H1 (cell line): Measurements from ENCODE around the gene SIGLECL1. TPM values are rescaled to one million over a fixed set of nuclear protein-coding genes. Genes with fewer than 3 reads are reported as not detected.

Experiments used
- CTCF ChIA-PET: fragments of 300-600 bp; sonication (Branson Sonifier 250); formaldehyde crosslinking; loops from one replicate; lab custom pipeline; 2021; ENCODE audit not compliant: partially characterized antibody; lab: Charles Lee
- POLR2A ChIA-PET: fragments of 300-600 bp; sonication (Branson Sonifier 250); formaldehyde crosslinking; loops from one replicate; lab custom pipeline; 2021; ENCODE audit warnings: inconsistent platforms; ENCODE audit not compliant: partially characterized antibody; lab: Charles Lee
- DNase-seq, 2 experiments: peaks; one replicate each; pipeline versions ENCODE4 v3.0.0 to v3.0.0-alpha.2; 2010 to 2022; ENCODE audit warnings: low spot score in 2 of 2, low read depth in 1 of 2, mixed read lengths in 1 of 2
- FAIRE-seq: peaks from 2 replicates; lab custom pipeline; 2011; peaks lifted over from hg19 to GRCh38; lab: Jason Lieb, UNC
- H2AFZ ChIP-seq: 2 replicates; pipeline ENCODE4 v1.8.1; 2012; ENCODE audit warnings: low read length, inconsistent platforms
- H2AK5ac ChIP-seq: 2 replicates; pipeline ENCODE4 v1.6.1; 2013; ENCODE audit warnings: low read depth, low read length
- H2BK120ac ChIP-seq: replicated peaks from 2 replicates; pipeline ENCODE3; 2013; ENCODE audit warnings: low read depth, low read length, inconsistent platforms
- H2BK12ac ChIP-seq: 2 replicates; pipeline ENCODE4 v1.6.1; 2013; ENCODE audit warnings: low read depth, low read length
- H2BK15ac ChIP-seq: 2 replicates; pipeline ENCODE4 v1.6.1; 2013; ENCODE audit warnings: low read length
- H2BK20ac ChIP-seq: 2 replicates; pipeline ENCODE4 v1.6.1; 2013; ENCODE audit warnings: low read length
- H2BK5ac ChIP-seq: 2 replicates; pipeline ENCODE4 v1.6.1; 2013; ENCODE audit warnings: low read depth, low read length
- H3K14ac ChIP-seq: 2 replicates; pipeline ENCODE4 v1.6.1; 2013; ENCODE audit warnings: inconsistent platforms; ENCODE audit not compliant: insufficient read length
- H3K18ac ChIP-seq: 2 replicates; pipeline ENCODE4 v1.6.1; 2013; ENCODE audit warnings: low read length; ENCODE audit errors: extremely low read depth
- H3K23ac ChIP-seq: 2 replicates; pipeline ENCODE4 v1.6.1; 2013; ENCODE audit warnings: inconsistent platforms; ENCODE audit not compliant: insufficient read length
- H3K23me2 ChIP-seq: 2 replicates; pipeline ENCODE4 v1.6.1; 2013; ENCODE audit warnings: low read depth, low read length
- H3K27ac ChIP-seq: 2 replicates; pipeline ENCODE4 v1.6.1; 2011; ENCODE audit warnings: low read depth, low read length, inconsistent platforms
- H3K27me3 ChIP-seq, 4 experiments: replicated peaks in 1 of 4; 1 replicate in 1 of 4; 2 replicates in 3 of 4; pipeline versions ENCODE4 v1.6.1 to v1.8.1; 2011 to 2013; ENCODE audit warnings: low read length in 3 of 4, mild to moderate bottlenecking in 3 of 4, inconsistent platforms in 2 of 4, mixed read lengths in 2 of 4, moderate library complexity in 1 of 4; ENCODE audit not compliant: control insufficient read depth in 3 of 4, insufficient read depth in 3 of 4; ENCODE audit errors: extremely low read depth in 1 of 4
- H3K36me3 ChIP-seq, 4 experiments: 2 replicates each; pipeline versions ENCODE4 v1.6.1 to v1.8.1; 2011 to 2013; ENCODE audit warnings: mild to moderate bottlenecking in 4 of 4, low read length in 3 of 4, moderate library complexity in 2 of 4, control low read depth in 1 of 4, inconsistent platforms in 1 of 4; ENCODE audit not compliant: insufficient read depth in 4 of 4, control insufficient read depth in 2 of 4
- H3K4ac ChIP-seq: replicated peaks from 2 replicates; pipeline ENCODE3; 2013; ENCODE audit warnings: low read length, low read depth, mixed read lengths, inconsistent platforms; ENCODE audit not compliant: insufficient read length
- H3K4me1 ChIP-seq, 4 experiments: replicated peaks in 1 of 4; 1 replicate in 1 of 4; 2 replicates in 3 of 4; pipeline versions ENCODE4 v1.6.1 to v1.8.1; 2011 to 2013; ENCODE audit warnings: low read length in 3 of 4, inconsistent platforms in 2 of 4, mixed read lengths in 1 of 4; ENCODE audit not compliant: insufficient read depth in 4 of 4, control insufficient read depth in 3 of 4
- H3K4me2 ChIP-seq, 2 experiments: 2 replicates each; pipeline versions ENCODE4 v1.6.1 to v1.8.1; 2011 to 2013; ENCODE audit warnings: low read depth in 2 of 2, low read length in 2 of 2, control low read depth in 1 of 2, inconsistent platforms in 1 of 2, mild to moderate bottlenecking in 1 of 2; ENCODE audit not compliant: insufficient read depth in 1 of 2
- H3K4me3 ChIP-seq, 4 experiments: fragments of 200-600, 300-600 bp in 1 of 4; sonication (generic), shearing (Covaris generic), sonication (Bioruptor Twin) in 1 of 4; 2 replicates each; pipeline versions ENCODE4 v1.5.1 to v1.8.1; 2011 to 2016; ENCODE audit warnings: low read length in 4 of 4, low read depth in 3 of 4, control low read depth in 2 of 4, inconsistent platforms in 2 of 4, mild to moderate bottlenecking in 2 of 4, mixed read lengths in 1 of 4, moderate library complexity in 1 of 4; ENCODE audit not compliant: insufficient read depth in 2 of 4; ENCODE audit errors: extremely low read depth in 1 of 4
- H3K56ac ChIP-seq: replicated peaks from 2 replicates; pipeline ENCODE3; 2013; ENCODE audit warnings: low read depth, mild to moderate bottlenecking, mixed read lengths, low read length, inconsistent platforms; ENCODE audit not compliant: insufficient read length
- H3K79me1 ChIP-seq: 2 replicates; pipeline ENCODE4 v1.6.1; 2013; ENCODE audit warnings: low read depth, low read length, control low read depth
- H3K79me2 ChIP-seq, 2 experiments: 2 replicates each; pipeline versions ENCODE4 v1.6.1 to v1.8.1; 2012 to 2013; ENCODE audit warnings: low read length in 2 of 2, mild to moderate bottlenecking in 2 of 2, inconsistent platforms in 1 of 2; ENCODE audit not compliant: insufficient read depth in 2 of 2, control insufficient read depth in 1 of 2
- H3K9ac ChIP-seq, 4 experiments: replicated peaks in 1 of 4; 1 replicate in 1 of 4; 2 replicates in 3 of 4; pipeline versions ENCODE4 v1.6.1 to v1.8.1; 2011 to 2013; ENCODE audit warnings: low read depth in 3 of 4, low read length in 3 of 4, control low read depth in 2 of 4, mild to moderate bottlenecking in 2 of 4, moderate library complexity in 2 of 4, inconsistent platforms in 1 of 4; ENCODE audit errors: extremely low read depth in 1 of 4
- H3K9me3 ChIP-seq, 2 experiments: 2 replicates each; pipeline versions ENCODE4 v1.6.1 to v1.8.1; 2012 to 2013; ENCODE audit warnings: mild to moderate bottlenecking in 2 of 2, moderate library complexity in 2 of 2, control low read depth in 1 of 2, inconsistent platforms in 1 of 2, low read depth in 1 of 2, low read length in 1 of 2, mixed read lengths in 1 of 2; ENCODE audit not compliant: insufficient read depth in 2 of 2
- H4K20me1 ChIP-seq, 2 experiments: replicated peaks in 1 of 2; 2 replicates each; pipeline versions ENCODE3 to v1.8.1; 2011 to 2013; ENCODE audit warnings: inconsistent platforms in 2 of 2, low read length in 2 of 2, mild to moderate bottlenecking in 1 of 2; ENCODE audit not compliant: insufficient read depth in 2 of 2, control insufficient read depth in 1 of 2
- H4K5ac ChIP-seq: 2 replicates; pipeline ENCODE4 v1.6.1; 2013; ENCODE audit warnings: low read length, low read depth, mixed read lengths, inconsistent platforms; ENCODE audit not compliant: insufficient read length
- H4K8ac ChIP-seq: 2 replicates; pipeline ENCODE4 v1.8.0; 2013; ENCODE audit warnings: mild to moderate bottlenecking, moderate library complexity, low read length, inconsistent platforms; ENCODE audit not compliant: insufficient read depth; ENCODE audit errors: extremely low read depth
- H4K91ac ChIP-seq: replicated peaks from 2 replicates; pipeline ENCODE3; 2013; ENCODE audit warnings: low read length, mixed read lengths, inconsistent platforms; ENCODE audit not compliant: insufficient read length
- ASH2L ChIP-seq: fragments of 200-600, 300-600 bp; sonication (generic); IDR thresholded peaks from one replicate; pipeline ENCODE4 v1.7.1; 2017; ENCODE audit warnings: low read length
- CBX5 ChIP-seq: fragments of 300-800, 300-1000 bp; sonication (generic); IDR thresholded peaks from 2 replicates; pipeline ENCODE4 v1.7.1; 2016; ENCODE audit warnings: antibody characterized with exemption, low read length, low read depth
- CEBPB ChIP-seq: IDR thresholded peaks from 2 replicates; pipeline ENCODE4 v1.6.1; 2012; ENCODE audit warnings: low read depth, low read length
- EGR1 ChIP-seq: IDR thresholded peaks from 2 replicates; pipeline ENCODE4 v1.6.1; 2011; ENCODE audit warnings: low read depth, low read length, borderline replicate concordance
- EZH2 ChIP-seq: fragments of 200-600 bp; sonication (generic); IDR thresholded peaks from 2 replicates; pipeline ENCODE4 v1.7.1; 2012; ENCODE audit warnings: low read depth, mild to moderate bottlenecking, moderate library complexity, low read length, inconsistent platforms; ENCODE audit not compliant: severe bottlenecking
- KDM1A ChIP-seq: fragments of 200-600, 300-600 bp; sonication (generic); IDR thresholded peaks from 2 replicates; pipeline ENCODE4 v1.7.1; 2016; ENCODE audit warnings: mild to moderate bottlenecking, low read length, borderline replicate concordance
- KDM4A ChIP-seq: IDR thresholded peaks from one replicate; pipeline ENCODE4 v1.7.1; 2012; ENCODE audit warnings: low read depth, mild to moderate bottlenecking, moderate library complexity, low read length, inconsistent platforms; ENCODE audit not compliant: severe bottlenecking
- MAFK ChIP-seq: IDR thresholded peaks from 2 replicates; pipeline ENCODE4 v1.6.1; 2012; ENCODE audit warnings: low read depth, mild to moderate bottlenecking, improper control_type of control experiment, low read length
- POLR2A ChIP-seq, 2 experiments: IDR thresholded peaks; 1 replicate in 1 of 2; 2 replicates in 1 of 2; pipeline ENCODE4 v1.6.1; 2011; ENCODE audit warnings: low read depth in 2 of 2, low read length in 2 of 2, mild to moderate bottlenecking in 2 of 2; ENCODE audit errors: control extremely low read depth in 1 of 2
- POLR2AphosphoS5 ChIP-seq: IDR thresholded peaks from 2 replicates; pipeline ENCODE4 v1.6.1; 2011; ENCODE audit warnings: low read depth, low read length
- RBBP5 ChIP-seq: IDR thresholded peaks from 2 replicates; pipeline ENCODE4 v1.7.1; 2012; ENCODE audit warnings: low read depth, mild to moderate bottlenecking, inconsistent platforms, low read length, moderate library complexity, borderline replicate concordance
- SP2 ChIP-seq: IDR thresholded peaks from 2 replicates; pipeline ENCODE4 v1.6.1; 2012; ENCODE audit warnings: mild to moderate bottlenecking, low read length, inconsistent platforms
- SRF ChIP-seq: IDR thresholded peaks from 2 replicates; pipeline ENCODE4 v1.6.1; 2011; ENCODE audit warnings: mild to moderate bottlenecking, low read depth, low read length, moderate library complexity
- SUZ12 ChIP-seq: fragments of 200-600 bp; sonication (generic); IDR thresholded peaks from 2 replicates; pipeline ENCODE4 v1.6.1; 2012; ENCODE audit warnings: mild to moderate bottlenecking, inconsistent platforms, low read length, moderate library complexity, mixed read lengths
- TEAD4 ChIP-seq: IDR thresholded peaks from 2 replicates; pipeline ENCODE4 v1.6.1; 2012; ENCODE audit warnings: low read depth, low read length, inconsistent platforms, mixed read lengths
- WGBS, 2 experiments: shearing (Covaris generic) in 1 of 2; methylation state at CpG; one replicate each; pipeline versions ENCODE4 v1.1.6 to v1.1.7; 2013 to 2015; ENCODE audit warnings: low lambda C conversion rate in 2 of 2, mixed read lengths in 2 of 2, inconsistent platforms in 1 of 2, low coverage in 1 of 2, missing lambda C conversion rate in 1 of 2; ENCODE audit not compliant: insufficient replicate concordance in 2 of 2, insufficient coverage in 1 of 2, insufficient read length in 1 of 2; ENCODE audit errors: extremely low coverage in 1 of 2, missing lambda C conversion rate in 1 of 2; 5-methylcytosine and 5-hydroxymethylcytosine counted together
- polyA plus RNA-seq, 7 experiments: library from polyadenylated mRNA; depleted of rRNA in 3 of 7; stranded (reverse) in 5 of 7; unstranded in 2 of 7; fragments of >200 nt in 5 of 7; fragments of 200-250 nt in 2 of 7; gene quantifications; 1 replicate in 5 of 7; 2 replicates in 1 of 7; 4 replicates in 1 of 7; pipeline versions ENCODE4 v1.2.1 to v1.2.3, GENCODE V29; 2011 to 2013; ENCODE audit warnings: missing spikeins in 2 of 7, mixed read lengths in 2 of 7
- total RNA-seq: library from RNA; stranded (reverse); fragmentation: NEBNext Ultra II Directional; extraction: Animal tissue kit (Norgen Biotek cat#: 25700); gene quantifications from 2 replicates; pipeline ENCODE4 v1.2.1, GENCODE V29; 2021

SIGLECL1 gene
- total and polyA plus RNA-seq, 2 of the 8 experiments (the other 6 are each of a cell fraction or from before 2014, with no cell fraction given): not detected

- no peak overlapping the region for H4K91ac ChIP-seq
- no peak overlapping the region for H2BK120ac ChIP-seq
- POLR2A ChIA-PET: interaction anchor here (1.0 to 2.4 kb wide), 4 partner anchors 9 to 27 kb away, joined by 3 to 7 read pairs (median 4); no protein-coding TSS in a partner anchor
- H4K20me1 ChIP-seq: peaks cover 4 to 28% of the 10 kb centered on the region in 2 experiments
- H3K18ac ChIP-seq: no peak overlapping the region
- CTCF ChIA-PET: interaction anchor here (0.5 to 2.2 kb wide), 8 partner anchors 9 to 341 kb away, joined by 3 to 6 read pairs (median 3); no protein-coding TSS in a partner anchor
- H3K27ac ChIP-seq: no peak overlapping the region
- peaks cover 14% of the 10 kb centered on the region for H3K79me1 ChIP-seq
- no peaks in the 10 kb centered on the region for H3K9me3 ChIP-seq
- no peak overlapping the region for H3K23ac ChIP-seq
- no peak overlapping the region for H2BK12ac ChIP-seq
- H3K4ac ChIP-seq: no peak overlapping the region
- H2AFZ ChIP-seq: no peak overlapping the region
- no peak overlapping the region for H4K8ac ChIP-seq
- no peak overlapping the region for H2BK15ac ChIP-seq
- H3K56ac ChIP-seq: no peak overlapping the region
- H3K36me3 ChIP-seq: 0 out of 8 replicates have a peak, but pooled peaks cover 0 to 2% (median 0%) of the 10 kb centered on the region in 4 experiments
- no peak overlapping the region for H3K4me3 ChIP-seq
- H3K9ac ChIP-seq: no peak overlapping the region
- no peak overlapping the region for H2AK5ac ChIP-seq
- no peaks in the 10 kb centered on the region for H3K79me2 ChIP-seq
- H3K14ac ChIP-seq: no peak overlapping the region
- H3K4me1 ChIP-seq: peaks cover under 1 to 6% (median 4%) of the 10 kb centered on the region in 4 experiments; a peak in 6 of 7 replicates
- no peak for FAIRE-seq
- peaks cover 0 to 2% (median 0%) of the 10 kb centered on the region in 4 experiments; a peak in 3 of 7 replicates for H3K27me3 ChIP-seq
- H2BK20ac ChIP-seq: no peak overlapping the region
- no peak overlapping the region for H2BK5ac ChIP-seq
- DNase-seq: no peak
- no peak overlapping the region for H4K5ac ChIP-seq
- WGBS, 2 experiments: 80% methylated on average over 3 of the region's 3 CpGs; no CpG with 5 or more reads in 1 of the 2 experiments
- peaks cover 9% of the 10 kb centered on the region; the same call in 1 of the 2 replicates for H3K23me2 ChIP-seq
- H3K4me2 ChIP-seq: no peak overlapping the region
- TF ChIP-seq POLR2A (IDR thresholded peaks at IDR 0.05; ENCODE audit: control extremely low read depth in 1 of 2, low read depth in 2 of 2, low read length in 2 of 2) (no peak), KDM4A (no peak), TEAD4 (no peak), ASH2L (no peak), POLR2AphosphoS5 (no peak), SRF (no peak), KDM1A (no peak), MAFK (no peak), SP2 (no peak), RBBP5 (no peak), CEBPB (no peak), EGR1 (no peak), CBX5 (no peak), EZH2 (no peak), SUZ12 (no peak)
Measured at GRCh38 chr19:51317376-51317775, 66.5 kb downstream of the SIGLECL1 start.
